GM19397 (cell line): ENCODE data around the gene ODAD3.

Experiments used
- ATAC-seq: cut with Tn5 transposase; IDR thresholded peaks from one replicate; pipeline ENCODE4 v1.9.1; 2021; ENCODE audit warnings: mild to moderate bottlenecking, moderate library complexity; ENCODE audit not compliant: unreplicated experiment

The ODAD3 gene

DNA sequence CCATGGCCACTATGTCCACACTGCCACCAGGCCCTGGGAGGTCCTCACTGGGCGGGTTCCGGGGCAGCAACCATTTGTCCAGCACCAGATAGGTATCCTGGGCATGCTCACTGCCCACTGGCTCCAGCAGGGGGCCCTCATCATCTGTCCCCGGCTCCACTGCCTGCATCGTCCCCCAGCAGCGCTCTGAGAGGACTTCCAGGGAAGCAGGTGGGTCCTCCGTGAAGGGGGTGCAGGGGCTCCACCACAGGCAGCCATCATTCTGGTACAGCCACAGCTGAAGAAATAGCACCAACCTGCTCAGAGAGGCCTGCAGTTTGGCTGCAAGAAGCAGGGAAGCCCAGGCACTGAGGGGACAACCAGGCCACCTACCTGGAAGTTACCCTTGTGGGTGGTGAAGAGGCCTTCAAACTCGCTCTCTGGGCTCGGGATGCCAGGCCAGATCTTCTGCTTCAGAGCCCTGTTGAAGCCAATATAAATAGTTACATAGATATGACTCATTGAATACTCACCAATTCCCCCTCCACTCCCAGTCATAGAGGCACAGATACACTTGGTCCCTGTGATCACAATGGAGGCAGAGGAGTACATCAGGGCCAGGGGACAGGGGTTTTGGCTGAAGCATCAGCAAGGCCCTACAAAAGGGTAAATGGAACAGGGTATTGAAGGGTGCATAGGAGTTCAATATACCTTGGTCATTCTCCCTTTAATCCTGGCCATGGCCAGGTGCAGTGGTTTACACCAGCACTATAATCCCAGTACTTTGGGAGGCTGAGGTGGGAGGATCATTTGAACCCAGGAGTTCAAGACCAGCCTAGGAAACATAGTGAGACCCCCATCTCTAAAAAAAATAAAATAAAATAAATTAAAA is 56.4 kb downstream of the ODAD3 start:
- no peak for ATAC-seq

DNA sequence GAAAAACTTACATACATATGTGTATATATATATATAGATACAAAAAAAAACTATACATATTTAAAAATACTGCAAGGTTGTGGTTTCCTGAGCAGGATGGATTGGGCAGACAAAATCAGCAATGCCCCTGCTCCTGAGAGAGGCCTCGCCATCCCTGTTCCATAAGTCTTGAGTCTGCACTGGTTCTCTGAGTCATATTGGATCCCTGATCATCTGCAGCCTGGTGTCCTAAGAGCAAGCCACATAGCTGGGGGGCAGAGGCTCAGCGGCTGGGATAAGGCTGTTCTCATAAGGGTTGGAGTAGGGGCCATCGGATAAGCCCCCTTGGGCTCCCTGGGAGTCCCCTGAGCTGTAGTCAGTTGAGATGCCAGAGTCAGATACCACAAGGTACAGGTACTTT is 57.2 kb downstream of the ODAD3 start:
- no peak for ATAC-seq

DNA sequence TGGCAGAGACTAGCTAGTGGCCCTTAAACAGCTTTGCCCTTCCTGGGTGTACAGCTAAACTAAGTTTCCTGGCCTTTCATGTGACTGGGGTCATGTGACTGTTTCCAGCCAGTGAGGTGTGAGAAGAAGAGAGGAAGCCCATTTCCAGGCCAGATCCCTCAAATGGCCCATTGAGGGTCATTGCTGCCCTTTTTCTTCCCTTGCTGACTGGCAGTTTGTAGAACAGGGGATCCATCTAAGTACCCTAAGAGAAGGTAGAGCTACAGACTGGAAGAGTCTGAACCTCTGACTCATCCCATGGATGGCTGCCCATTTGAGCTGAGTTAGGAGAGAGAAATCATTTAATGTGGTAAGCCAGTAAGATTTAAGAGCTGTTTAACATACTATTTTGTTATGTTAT is 57.7 kb downstream of the ODAD3 start:
- ATAC-seq = no peak

DNA sequence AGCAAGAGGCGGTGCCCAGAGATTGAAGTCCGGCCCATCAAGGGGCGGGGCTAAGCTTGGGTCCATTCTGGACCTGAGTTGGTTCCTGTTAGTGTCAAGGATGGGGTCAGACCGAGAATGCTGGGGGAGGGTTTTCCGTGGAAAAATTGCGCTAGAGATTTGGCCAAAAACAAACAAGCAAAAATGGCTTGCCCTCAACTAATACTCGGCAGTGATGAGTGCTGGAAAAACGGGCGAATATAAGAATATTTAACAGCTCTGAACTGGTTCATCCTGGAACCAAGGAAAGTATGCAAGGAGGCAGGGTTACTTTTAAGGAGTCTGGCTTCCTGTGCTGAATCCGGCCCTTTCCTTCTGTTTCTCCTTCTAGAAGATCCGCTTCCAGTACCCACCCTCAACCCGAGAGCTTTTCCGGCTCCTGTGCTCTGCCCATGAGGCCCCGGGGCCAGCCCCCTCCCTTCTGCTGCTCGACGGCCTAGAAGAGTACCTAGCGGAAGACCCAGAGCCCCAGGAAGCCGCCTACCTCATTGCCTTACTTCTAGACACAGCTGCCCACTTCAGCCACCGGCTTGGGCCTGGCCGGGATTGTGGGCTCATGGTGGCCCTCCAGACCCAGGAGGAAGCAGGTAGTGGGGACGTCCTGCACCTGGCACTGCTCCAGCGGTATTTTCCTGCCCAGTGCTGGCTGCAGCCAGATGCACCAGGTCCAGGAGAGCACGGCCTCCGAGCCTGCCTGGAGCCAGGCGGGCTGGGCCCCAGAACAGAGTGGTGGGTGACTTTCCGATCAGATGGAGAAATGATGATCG is 59.6 kb downstream of the ODAD3 start:
- no peak for ATAC-seq

DNA sequence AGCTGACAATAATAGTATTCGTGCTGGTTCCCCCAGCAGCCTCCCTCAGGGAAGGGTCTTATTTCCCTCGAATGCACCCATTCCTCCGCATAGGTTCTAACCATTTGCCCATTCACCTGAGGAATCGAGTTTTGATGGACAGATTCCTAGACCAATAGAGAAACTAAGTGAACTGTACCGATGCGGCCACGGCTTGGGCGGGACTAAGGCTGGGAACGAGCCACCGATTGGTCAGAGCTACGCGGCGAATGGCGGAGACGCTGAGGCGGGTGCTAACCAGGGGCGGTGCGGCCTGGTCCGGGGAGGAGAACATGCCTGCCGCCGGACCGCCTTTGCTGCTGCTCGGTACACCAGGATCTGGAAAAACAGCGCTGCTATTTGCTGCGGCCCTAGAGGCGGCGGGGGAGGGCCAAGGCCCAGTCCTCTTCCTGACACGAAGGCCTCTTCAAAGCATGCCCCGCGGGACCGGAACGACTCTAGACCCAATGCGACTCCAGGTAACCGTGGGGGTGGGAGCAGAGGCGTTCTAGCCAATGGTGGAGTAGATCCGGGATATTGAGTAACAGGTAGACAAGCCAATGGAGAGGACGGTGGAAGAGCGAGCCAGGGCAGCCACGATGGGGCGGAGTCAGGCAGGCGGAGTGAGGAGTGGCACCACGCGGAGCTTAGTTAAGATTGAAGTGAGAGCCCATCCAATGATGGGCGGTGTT is 60.3 kb downstream of the ODAD3 start, which contains the start of gene SWSAP1:
TSS of gene SWSAP1 (plus strand) at position 234 of the 710 bp plus-strand sequence. CDS start at position 249, 15 bp downstream.
- peak; percentile 90 for ATAC-seq

DNA sequence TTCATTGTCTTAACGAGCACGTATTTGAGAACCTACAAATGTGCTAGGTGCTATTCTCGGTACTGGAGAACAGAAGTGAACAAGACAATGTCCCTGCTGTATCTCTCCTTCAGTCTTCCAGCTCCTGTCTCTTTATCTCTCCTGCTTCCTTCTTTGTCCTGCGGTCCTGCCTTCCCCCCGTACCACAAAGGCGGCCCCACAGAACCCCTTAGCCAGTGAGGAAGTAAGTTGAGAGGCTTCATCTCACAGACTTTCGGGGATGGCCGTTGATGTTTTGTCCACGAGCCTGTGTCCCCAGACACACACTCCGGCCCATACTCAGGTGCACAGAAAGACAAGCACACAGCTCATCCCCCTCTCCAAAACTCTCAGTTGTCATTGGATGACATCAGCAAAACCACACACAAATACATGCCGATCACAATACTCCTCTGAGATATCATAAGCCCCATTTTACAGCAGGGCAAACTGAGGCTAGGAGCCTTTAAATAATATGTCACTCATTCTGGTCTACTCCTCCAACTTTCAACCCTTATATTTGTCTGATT is 61.0 kb downstream of the ODAD3 start:
- no peak for ATAC-seq

DNA sequence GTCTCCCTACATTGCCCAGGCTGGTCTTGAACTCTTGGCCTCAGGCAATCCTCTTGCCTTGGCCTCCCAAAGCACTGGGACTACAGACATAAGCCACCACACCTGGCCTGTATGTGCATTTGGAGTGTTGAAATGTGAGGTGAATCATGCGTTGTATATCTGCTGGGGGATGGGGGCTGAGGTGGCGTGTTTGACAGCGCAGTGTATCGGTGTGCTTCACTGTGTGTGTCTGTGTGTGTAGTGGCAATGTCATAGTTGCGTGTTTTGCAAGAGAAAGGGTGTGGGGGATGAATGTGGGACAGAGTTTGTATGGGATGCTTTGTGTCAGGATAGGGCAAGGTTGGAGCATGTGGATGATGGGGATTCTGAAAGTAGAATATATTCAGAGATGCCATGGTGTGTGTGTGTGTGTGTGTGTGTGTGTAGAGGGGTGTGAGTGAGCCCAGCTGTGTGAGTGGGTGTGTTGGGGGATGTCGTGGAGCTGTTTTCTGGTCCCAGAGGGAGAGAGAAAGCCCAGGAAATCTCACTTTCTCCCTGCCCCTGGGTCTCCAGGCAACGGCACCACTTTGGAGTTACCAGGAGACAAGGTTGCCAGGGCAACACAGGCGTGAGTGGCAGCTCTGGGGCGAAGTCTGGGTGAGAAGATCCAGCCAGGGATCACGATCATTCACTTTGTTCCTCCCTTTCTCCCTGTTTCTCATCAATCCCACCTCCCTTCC is 61.6 kb downstream of the ODAD3 start:
- no peak for ATAC-seq

DNA sequence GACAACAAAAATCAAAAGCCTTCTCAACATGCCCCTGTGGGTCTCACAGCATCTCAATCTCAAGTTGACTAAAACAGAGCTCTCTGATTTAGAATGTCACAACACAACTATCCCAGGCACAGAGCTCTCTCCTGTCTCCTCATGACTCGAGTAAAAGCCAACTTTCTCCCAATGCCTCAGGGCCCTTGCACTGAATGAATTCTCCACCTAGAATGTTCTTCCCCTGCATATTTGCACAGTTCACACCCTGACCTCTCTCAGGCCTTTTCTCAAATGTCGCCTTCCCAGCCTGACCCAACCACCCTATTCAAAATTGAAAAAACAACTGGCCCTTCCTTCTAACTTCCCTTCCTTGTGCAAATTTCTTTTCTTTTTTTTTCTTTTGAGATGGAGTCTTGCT is 64.2 kb downstream of the ODAD3 start:
- no peak for ATAC-seq
